ENCODE results near the gene LUC7L2.
"Not testable (repeated sequence)": the region's sequence is repeated elsewhere in the genome, so short reads cannot be mapped to it uniquely, and the experiment has no call there.

LUC7L2 gene

GRCh38 chr7:139359366-139360209 lies at the start of gene LUC7L2:
Gene LUC7L2, plus strand, starts transcription at chr7:139359894. Its CDS starts 368 bp downstream, at chr7:139360262.
- peak; percentile 97 for DNase-seq

GRCh38 chr7:139317939-139318505 lies 41.7 kb upstream of the LUC7L2 start:
- no peak for DNase-seq

- no peak for DNase-seq
Observed at GRCh38 chr7:139321071-139321745, 38.5 kb upstream of the LUC7L2 start.

- not testable (repeated sequence) for DNase-seq
Observed at GRCh38 chr7:139324709-139325108, 35.0 kb upstream of the LUC7L2 start.

- DNase-seq, result no peak
Observed at GRCh38 chr7:139328375-139328774, 31.3 kb upstream of the LUC7L2 start.

GRCh38 chr7:139329119-139329518 lies 30.6 kb upstream of the LUC7L2 start:
- no peak for DNase-seq

- no peak for DNase-seq
Observed at GRCh38 chr7:139330333-139331030, 29.2 kb upstream of the LUC7L2 start.

- no peak for DNase-seq
Observed at GRCh38 chr7:139332697-139333359, 26.9 kb upstream of the LUC7L2 start.

GRCh38 chr7:139333443-139333842 lies 26.3 kb upstream of the LUC7L2 start:
- DNase-seq, result not testable (repeated sequence)

- DNase-seq, result no peak
Observed at GRCh38 chr7:139334399-139335150, 25.1 kb upstream of the LUC7L2 start.

GRCh38 chr7:139339025-139339424 lies 20.7 kb upstream of the LUC7L2 start:
- DNase-seq, result no peak

GRCh38 chr7:139339698-139340036 lies 20.0 kb upstream of the LUC7L2 start:
- DNase-seq, result no peak

- DNase-seq, result peak; percentile 99
Observed at GRCh38 chr7:139340037-139340807, 19.5 kb upstream of the LUC7L2 start.

GRCh38 chr7:139340808-139341057 lies 19.0 kb upstream of the LUC7L2 start:
- peak; percentile 90 for DNase-seq

- DNase-seq, result peak; percentile 76
Observed at GRCh38 chr7:139341058-139341775, 18.5 kb upstream of the LUC7L2 start, which contains the start of gene FMC1. Gene FMC1, plus strand, starts transcription at chr7:139341337. Its CDS starts 48 bp downstream, at chr7:139341385.

- no peak for DNase-seq
Observed at GRCh38 chr7:139341776-139342226, 17.9 kb upstream of the LUC7L2 start.

- no peak for DNase-seq
Observed at GRCh38 chr7:139345042-139345441, 14.7 kb upstream of the LUC7L2 start.

GRCh38 chr7:139351027-139351426 lies 8.7 kb upstream of the LUC7L2 start:
- DNase-seq, result no peak

- DNase-seq, result no peak
Observed at GRCh38 chr7:139354729-139355128, 5.0 kb upstream of the LUC7L2 start.

- DNase-seq, result no peak
Observed at GRCh38 chr7:139355320-139355719, 4.4 kb upstream of the LUC7L2 start.
